Calu3 (cell line): ENCODE data around the gene BNIP3. TPM values are rescaled to one million over a fixed set of nuclear protein-coding genes. Genes with fewer than 3 reads are reported as not detected.
"Not testable (repeated sequence)": the region's sequence is repeated elsewhere in the genome, so short reads cannot be mapped to it uniquely, and the experiment has no call there.

ENCODE experiments used
- BruUV-seq: library from RNA; stranded (reverse); fragments of 400-500 nt; replicated peaks from 2 replicates; lab custom pipeline; 2021; lab: Mats Ljungman, UMichigan
- CTCF ChIA-PET: fragments of 300-600 bp; sonication (Branson Sonifier 250); formaldehyde crosslinking; loops from one replicate; lab custom pipeline; 2022; ENCODE audit warnings: antibody characterized with exemption; lab: Charles Lee
- DNase-seq: peaks from one replicate; pipeline ENCODE4 v3.0.0; 2022
- H3K27ac Mint-ChIP-seq: one replicate; pipeline ENCODE4 v1.8.0; 2022; ENCODE audit warnings: mixed read lengths; ENCODE audit not compliant: unreplicated experiment
- H3K27me3 Mint-ChIP-seq: one replicate; pipeline ENCODE4 v1.8.0; 2022; ENCODE audit warnings: mixed read lengths; ENCODE audit not compliant: unreplicated experiment
- H3K36me3 Mint-ChIP-seq: one replicate; pipeline ENCODE4 v1.8.0; 2022; ENCODE audit warnings: mild to moderate bottlenecking, moderate library complexity, mixed read lengths; ENCODE audit not compliant: insufficient read depth, unreplicated experiment
- H3K4me1 Mint-ChIP-seq: one replicate; pipeline ENCODE4 v1.8.0; 2022; ENCODE audit warnings: mild to moderate bottlenecking, low read depth, mixed read lengths; ENCODE audit not compliant: unreplicated experiment
- H3K4me3 Mint-ChIP-seq: one replicate; pipeline ENCODE4 v1.8.0; 2022; ENCODE audit warnings: mild to moderate bottlenecking, low read depth, moderate library complexity, mixed read lengths; ENCODE audit not compliant: unreplicated experiment
- H3K9me3 Mint-ChIP-seq: one replicate; pipeline ENCODE4 v1.8.0; 2022; ENCODE audit warnings: low read depth, mixed read lengths; ENCODE audit not compliant: unreplicated experiment
- intact Hi-C: fragments of 100-400 bp; cut with micrococcal nuclease; formaldehyde crosslinking; loops from one replicate; pipeline ENCODE4 v1.10.0; 2022; ENCODE audit not compliant: unreplicated experiment
- total RNA-seq: library from RNA; stranded (reverse); gene quantifications from 2 replicates; pipeline ENCODE4 v1.2.3, GENCODE V29; 2022
- TF ChIP-seq, protein P1 (sequence below): fragments of 200-600 bp; IDR thresholded peaks from one replicate; pipeline ENCODE4 v1.8.0; 2022; ENCODE audit warnings: antibody characterized with exemption; ENCODE audit not compliant: unreplicated experiment

The BNIP3 gene
- total RNA-seq, 1 experiment from 2014 or later: 7.9 TPM

DNA sequence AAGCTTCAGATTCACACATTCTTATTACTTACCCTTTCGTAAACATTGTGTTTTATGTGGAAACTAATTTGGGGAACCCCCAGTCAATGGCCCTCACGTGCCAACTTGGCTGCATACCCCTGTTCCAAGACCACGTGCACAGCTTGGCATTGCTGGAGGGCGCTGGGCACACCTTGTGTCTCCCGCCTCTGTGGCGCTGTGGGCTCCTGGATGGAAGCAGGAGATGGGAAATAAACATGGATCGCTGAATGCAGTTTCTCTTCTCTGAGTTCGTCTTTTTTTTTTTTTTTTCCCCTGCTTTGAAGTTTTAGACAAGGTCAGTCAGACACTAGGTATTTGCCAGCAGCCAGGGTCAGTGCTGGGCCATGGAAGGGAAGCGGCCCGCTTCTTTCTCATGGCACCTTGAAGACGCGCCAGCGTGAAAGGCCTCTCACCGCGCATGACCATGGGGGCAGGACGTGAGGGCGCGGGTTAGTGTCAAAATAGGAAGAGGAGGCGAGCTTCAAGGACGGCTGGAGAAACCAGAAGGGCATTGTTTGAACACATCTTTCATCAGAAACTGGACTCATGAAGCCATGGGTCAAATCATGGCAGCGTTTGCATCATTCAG, 27.3 kb downstream of the BNIP3 start:
- Mint-ChIP-seq H3K27me3 (no peaks in the 10 kb centered on the region), H3K9me3 (no peaks in the 10 kb centered on the region), H3K36me3 (peaks cover 19% of the 10 kb centered on the region), H3K27ac (no peak overlapping the region), H3K4me3 (no peak overlapping the region), H3K4me1 (no peaks in the 10 kb centered on the region)
- no TSS peak for BruUV-seq
- TF ChIP-seq, protein P1, sequence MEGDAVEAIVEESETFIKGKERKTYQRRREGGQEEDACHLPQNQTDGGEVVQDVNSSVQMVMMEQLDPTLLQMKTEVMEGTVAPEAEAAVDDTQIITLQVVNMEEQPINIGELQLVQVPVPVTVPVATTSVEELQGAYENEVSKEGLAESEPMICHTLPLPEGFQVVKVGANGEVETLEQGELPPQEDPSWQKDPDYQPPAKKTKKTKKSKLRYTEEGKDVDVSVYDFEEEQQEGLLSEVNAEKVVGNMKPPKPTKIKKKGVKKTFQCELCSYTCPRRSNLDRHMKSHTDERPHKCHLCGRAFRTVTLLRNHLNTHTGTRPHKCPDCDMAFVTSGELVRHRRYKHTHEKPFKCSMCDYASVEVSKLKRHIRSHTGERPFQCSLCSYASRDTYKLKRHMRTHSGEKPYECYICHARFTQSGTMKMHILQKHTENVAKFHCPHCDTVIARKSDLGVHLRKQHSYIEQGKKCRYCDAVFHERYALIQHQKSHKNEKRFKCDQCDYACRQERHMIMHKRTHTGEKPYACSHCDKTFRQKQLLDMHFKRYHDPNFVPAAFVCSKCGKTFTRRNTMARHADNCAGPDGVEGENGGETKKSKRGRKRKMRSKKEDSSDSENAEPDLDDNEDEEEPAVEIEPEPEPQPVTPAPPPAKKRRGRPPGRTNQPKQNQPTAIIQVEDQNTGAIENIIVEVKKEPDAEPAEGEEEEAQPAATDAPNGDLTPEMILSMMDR: no peak
- DNase-seq: no peak
- intact Hi-C loops: no loop called here
- CTCF ChIA-PET: interaction anchor here (0.8 kb wide), 1 partner anchor 1189 kb away, joined by 3 read pairs; no protein-coding TSS in a partner anchor

DNA sequence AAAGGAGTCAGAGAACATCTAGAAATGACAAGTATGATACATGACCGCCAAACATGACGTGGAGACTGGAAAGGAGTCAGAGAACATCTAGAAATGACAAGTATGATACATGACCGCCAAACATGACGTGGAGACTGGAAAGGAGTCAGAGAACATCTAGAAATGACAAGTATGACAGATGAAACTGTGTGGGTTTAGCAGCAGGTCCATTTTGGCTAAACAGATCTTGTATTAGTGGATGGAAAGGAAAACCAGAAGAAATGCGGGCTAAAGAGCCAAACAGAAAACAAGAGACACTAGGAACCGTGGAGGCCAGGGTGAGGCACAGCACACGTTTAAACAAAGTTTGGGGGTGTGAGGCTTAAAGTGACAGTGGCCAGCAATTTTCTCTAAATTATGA, 31.8 kb downstream of the BNIP3 start:
- H3K27me3 Mint-ChIP-seq, H3K9me3 Mint-ChIP-seq, H3K27ac Mint-ChIP-seq, DNase-seq, CTCF ChIA-PET, H3K4me1 Mint-ChIP-seq, intact Hi-C loops, H3K4me3 Mint-ChIP-seq, BruUV-seq: not testable (repeated sequence)
- peaks cover 21% of the 10 kb centered on the region for H3K36me3 Mint-ChIP-seq

DNA sequence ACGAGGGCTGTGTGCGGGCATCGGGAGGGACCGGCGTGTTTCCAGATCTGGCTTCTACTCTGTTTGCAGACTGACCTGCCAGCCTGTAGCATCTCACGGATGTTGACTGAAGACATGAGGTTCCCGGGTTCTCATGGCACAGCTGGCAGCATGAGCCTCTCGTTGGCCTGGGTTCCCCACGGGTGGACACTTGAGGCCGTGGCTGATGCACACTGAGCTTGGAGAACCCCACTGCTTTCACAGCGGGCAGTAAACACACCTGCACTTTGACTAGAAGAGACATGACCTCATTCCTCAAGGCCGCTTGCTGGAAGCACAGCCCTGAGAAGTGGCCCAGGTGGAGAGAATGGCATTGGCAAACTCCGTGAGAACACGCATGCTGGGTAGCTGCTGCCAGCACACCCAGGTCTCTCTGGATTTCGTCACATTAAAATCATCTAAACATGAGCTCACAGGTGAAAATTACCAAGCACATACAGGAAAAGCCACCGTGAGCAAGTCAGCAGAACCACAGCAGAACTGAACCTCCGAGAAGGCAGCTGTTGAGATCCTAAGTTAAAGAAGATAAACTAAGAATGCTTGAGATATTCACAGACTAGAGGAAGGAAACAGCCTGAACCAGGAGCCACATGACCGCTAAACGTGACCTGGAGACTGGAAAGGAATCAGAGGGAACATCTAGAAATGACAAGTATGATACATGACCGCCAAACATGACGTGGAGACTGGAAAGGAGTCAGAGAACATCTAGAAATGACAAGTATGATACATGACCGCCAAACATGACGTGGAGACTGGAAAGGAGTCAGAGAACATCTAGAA, 32.5 kb downstream of the BNIP3 start:
- H3K27me3 Mint-ChIP-seq: no peaks in the 10 kb centered on the region
- DNase-seq: no peak
- no TSS peak for BruUV-seq
- intact Hi-C loops: no loop called here
- CTCF ChIA-PET: no interaction called here
- peaks cover 17% of the 10 kb centered on the region for H3K36me3 Mint-ChIP-seq
- H3K27ac Mint-ChIP-seq: no peak overlapping the region
- H3K4me3 Mint-ChIP-seq: no peak overlapping the region
- TF ChIP-seq, protein P1: no peak
- no peaks in the 10 kb centered on the region for H3K4me1 Mint-ChIP-seq
- no peaks in the 10 kb centered on the region for H3K9me3 Mint-ChIP-seq

DNA sequence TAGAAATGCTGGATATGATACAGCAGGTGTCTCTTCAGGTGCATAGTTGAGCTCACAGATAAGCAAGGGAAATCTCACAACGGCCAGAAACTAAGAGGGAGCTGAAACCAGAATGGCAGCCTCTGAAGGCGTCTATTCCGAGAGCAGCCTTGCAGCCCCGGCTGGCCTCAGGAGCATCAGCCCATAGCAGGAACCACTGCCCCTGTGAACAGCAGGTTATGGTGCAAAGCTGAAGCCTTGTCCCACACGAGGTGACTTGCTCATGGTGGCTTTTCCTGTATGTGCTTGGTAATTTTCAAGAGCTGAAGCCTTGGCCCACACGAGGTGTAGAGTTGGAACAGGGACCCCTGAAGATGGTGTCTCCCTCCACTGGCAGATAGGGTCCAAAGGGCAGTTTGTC, 33.2 kb downstream of the BNIP3 start:
- H3K36me3 Mint-ChIP-seq: peaks cover 17% of the 10 kb centered on the region
- CTCF ChIA-PET: no interaction called here
- no peak overlapping the region for H3K27ac Mint-ChIP-seq
- TF ChIP-seq, protein P1: no peak
- BruUV-seq: no TSS peak
- no peaks in the 10 kb centered on the region for H3K9me3 Mint-ChIP-seq
- no peak overlapping the region for H3K4me3 Mint-ChIP-seq
- no peak for DNase-seq
- intact Hi-C loops: no loop called here
- no peaks in the 10 kb centered on the region for H3K27me3 Mint-ChIP-seq
- H3K4me1 Mint-ChIP-seq: no peaks in the 10 kb centered on the region
